Measurements from ENCODE around the gene GADD45GIP1.

DNA sequence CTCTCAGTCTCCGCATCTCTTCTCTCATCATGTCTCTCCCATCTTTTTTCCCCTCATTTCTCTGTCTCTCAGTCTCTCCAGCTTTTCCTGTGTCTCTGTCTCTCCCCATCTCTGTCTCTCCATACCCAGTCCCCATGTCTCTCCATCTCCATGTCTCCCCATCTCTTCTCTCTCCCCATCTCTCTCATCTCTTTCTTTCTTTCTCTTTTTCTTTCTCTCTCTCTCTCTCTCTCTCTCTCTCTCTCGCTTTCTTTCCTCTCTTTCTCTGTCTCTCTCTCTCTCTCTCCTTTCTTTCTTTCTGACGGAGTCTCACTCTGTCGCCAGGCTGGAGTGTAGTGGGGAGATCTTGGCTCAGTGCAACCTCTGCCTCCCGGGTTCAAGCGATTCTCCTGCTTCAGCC lies 25.6 kb upstream of the GADD45GIP1 start:
- TF ChIP-seq CTCF (conservative IDR thresholded peaks at IDR 0.05; ENCODE audit: low read length) (no peak), EZH2phosphoT487 (IDR thresholded peaks at IDR 0.05; ENCODE audit: borderline replicate concordance) (no peak)
